Lower lobe of right lung (tissue), 2 donors: ENCODE data around the gene FEZ2. TPM values are rescaled to one million over a fixed set of nuclear protein-coding genes. Genes with fewer than 3 reads are reported as not detected.

Experiments used
- ATAC-seq, 2 donors: fragments of 200-7000 bp; cut with Tn5 transposase; one replicate each; pipeline ENCODE4 v1.9.1; 2020 to 2022; ENCODE audit warnings: mild to moderate bottlenecking in 2 of 2, moderate library complexity in 2 of 2
- DNase-seq: peaks from one replicate; pipeline ENCODE4 v3.0.0-alpha.2; 2020
- H3K27ac ChIP-seq: fragments of 200-600 bp; one replicate; pipeline ENCODE4 v1.8.0; 2022
- H3K27me3 ChIP-seq: fragments of 200-600 bp; one replicate; pipeline ENCODE4 v1.8.0; 2022; ENCODE audit warnings: low read depth
- H3K36me3 ChIP-seq: fragments of 200-600 bp; one replicate; pipeline ENCODE4 v1.8.0; 2022; ENCODE audit warnings: mild to moderate bottlenecking
- H3K4me1 ChIP-seq: fragments of 200-600 bp; one replicate; pipeline ENCODE4 v1.8.0; 2022
- H3K4me3 ChIP-seq: fragments of 200-600 bp; one replicate; pipeline ENCODE4 v1.8.0; 2022; ENCODE audit warnings: mild to moderate bottlenecking
- H3K9me3 ChIP-seq: fragments of 200-600 bp; one replicate; pipeline ENCODE4 v1.8.0; 2022
- intact Hi-C: fragments of 100-400 bp; cut with DNase I; formaldehyde crosslinking; loops from one replicate; pipeline ENCODE4 v1.11.0; 2022
- total RNA-seq: library from RNA; stranded (reverse); fragmentation: NEBNext Ultra II Directional; extraction: Animal tissue kit (Norgen Biotek cat#: 25700); gene quantifications from one replicate; pipeline ENCODE4 v1.2.1, GENCODE V29; 2021
- TF ChIP-seq, protein P1 (sequence below): fragments of 200-600 bp; IDR thresholded peaks from one replicate; pipeline ENCODE4 v1.8.0; 2022; ENCODE audit warnings: antibody characterized with exemption, mild to moderate bottlenecking
- donor health status: DM: no; HTN: yes; CAD: no; lungs with severe emphysema.

The FEZ2 gene
- total RNA-seq, 1 donor from 2014 or later: 44.0 TPM

- DNase-seq (no peak), ATAC-seq (peak in 1 of 2 donors; percentile 60)
- TF ChIP-seq, protein P1, sequence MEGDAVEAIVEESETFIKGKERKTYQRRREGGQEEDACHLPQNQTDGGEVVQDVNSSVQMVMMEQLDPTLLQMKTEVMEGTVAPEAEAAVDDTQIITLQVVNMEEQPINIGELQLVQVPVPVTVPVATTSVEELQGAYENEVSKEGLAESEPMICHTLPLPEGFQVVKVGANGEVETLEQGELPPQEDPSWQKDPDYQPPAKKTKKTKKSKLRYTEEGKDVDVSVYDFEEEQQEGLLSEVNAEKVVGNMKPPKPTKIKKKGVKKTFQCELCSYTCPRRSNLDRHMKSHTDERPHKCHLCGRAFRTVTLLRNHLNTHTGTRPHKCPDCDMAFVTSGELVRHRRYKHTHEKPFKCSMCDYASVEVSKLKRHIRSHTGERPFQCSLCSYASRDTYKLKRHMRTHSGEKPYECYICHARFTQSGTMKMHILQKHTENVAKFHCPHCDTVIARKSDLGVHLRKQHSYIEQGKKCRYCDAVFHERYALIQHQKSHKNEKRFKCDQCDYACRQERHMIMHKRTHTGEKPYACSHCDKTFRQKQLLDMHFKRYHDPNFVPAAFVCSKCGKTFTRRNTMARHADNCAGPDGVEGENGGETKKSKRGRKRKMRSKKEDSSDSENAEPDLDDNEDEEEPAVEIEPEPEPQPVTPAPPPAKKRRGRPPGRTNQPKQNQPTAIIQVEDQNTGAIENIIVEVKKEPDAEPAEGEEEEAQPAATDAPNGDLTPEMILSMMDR: no peak
- Histone ChIP-seq H3K27ac (peak overlapping the region; percentile 18), H3K36me3 (peaks cover 14% of the 10 kb centered on the region), H3K4me3 (no peak overlapping the region), H3K9me3 (no peaks in the 10 kb centered on the region), H3K27me3 (no peaks in the 10 kb centered on the region), H3K4me1 (peaks cover 37% of the 10 kb centered on the region)
- intact Hi-C loops: no loop called here
Observed at GRCh38 chr2:36562240-36562639, 35.7 kb downstream of the FEZ2 start.

DNA sequence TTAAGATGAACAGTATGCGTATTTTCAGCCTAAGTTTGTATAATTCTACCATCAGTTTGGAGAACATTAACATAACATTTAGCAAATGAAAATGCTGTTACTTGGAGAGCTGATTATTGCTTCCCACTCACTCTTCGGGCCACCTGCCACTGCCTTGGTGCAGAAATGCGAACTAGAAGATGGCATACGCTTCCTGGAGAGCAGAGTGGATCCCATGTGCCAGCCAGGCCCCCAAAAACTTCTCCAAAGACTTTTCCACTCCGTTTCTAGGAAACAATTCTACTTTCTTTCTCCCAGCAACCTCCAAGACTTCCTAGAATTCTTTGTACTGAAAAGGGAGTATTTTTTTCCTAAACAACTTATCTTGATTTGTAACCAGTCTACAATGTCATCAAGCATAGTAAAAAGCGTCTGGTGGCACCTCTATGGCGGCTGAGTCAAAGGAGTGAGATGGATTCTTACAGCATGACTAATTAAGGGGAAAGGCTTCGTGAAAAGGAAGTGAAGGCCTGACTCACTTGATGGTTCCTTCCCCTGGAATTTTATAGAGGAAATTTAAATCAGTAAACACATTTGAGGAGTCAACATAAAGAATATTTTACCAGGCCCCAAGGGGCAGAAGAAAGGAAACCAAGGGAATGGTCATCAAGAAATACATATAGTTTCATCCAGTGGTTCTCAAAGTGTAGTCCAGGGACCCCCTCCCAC is 36.6 kb downstream of the FEZ2 start:
- peak; percentile 77 to 90 for ATAC-seq
- Histone ChIP-seq H3K9me3 (no peaks in the 10 kb centered on the region), H3K4me3 (no peak overlapping the region), H3K27me3 (no peaks in the 10 kb centered on the region), H3K27ac (peak overlapping the region; percentile 47), H3K4me1 (peaks cover 41% of the 10 kb centered on the region), H3K36me3 (peaks cover 11% of the 10 kb centered on the region)
- TF ChIP-seq, protein P1: no peak
- no peak for DNase-seq
- intact Hi-C loops: no loop called here

GRCh38 chr2:36560726-36561125 is 37.2 kb downstream of the FEZ2 start:
- TF ChIP-seq, protein P1: no peak
- Histone ChIP-seq H3K27me3 (no peaks in the 10 kb centered on the region), H3K36me3 (peaks cover 17% of the 10 kb centered on the region), H3K27ac (peak overlapping the region; percentile 47), H3K9me3 (no peaks in the 10 kb centered on the region), H3K4me1 (peaks cover 41% of the 10 kb centered on the region), H3K4me3 (no peak overlapping the region)
- DNase-seq (no peak), ATAC-seq (no peak)
- intact Hi-C loops: no loop called here

DNA sequence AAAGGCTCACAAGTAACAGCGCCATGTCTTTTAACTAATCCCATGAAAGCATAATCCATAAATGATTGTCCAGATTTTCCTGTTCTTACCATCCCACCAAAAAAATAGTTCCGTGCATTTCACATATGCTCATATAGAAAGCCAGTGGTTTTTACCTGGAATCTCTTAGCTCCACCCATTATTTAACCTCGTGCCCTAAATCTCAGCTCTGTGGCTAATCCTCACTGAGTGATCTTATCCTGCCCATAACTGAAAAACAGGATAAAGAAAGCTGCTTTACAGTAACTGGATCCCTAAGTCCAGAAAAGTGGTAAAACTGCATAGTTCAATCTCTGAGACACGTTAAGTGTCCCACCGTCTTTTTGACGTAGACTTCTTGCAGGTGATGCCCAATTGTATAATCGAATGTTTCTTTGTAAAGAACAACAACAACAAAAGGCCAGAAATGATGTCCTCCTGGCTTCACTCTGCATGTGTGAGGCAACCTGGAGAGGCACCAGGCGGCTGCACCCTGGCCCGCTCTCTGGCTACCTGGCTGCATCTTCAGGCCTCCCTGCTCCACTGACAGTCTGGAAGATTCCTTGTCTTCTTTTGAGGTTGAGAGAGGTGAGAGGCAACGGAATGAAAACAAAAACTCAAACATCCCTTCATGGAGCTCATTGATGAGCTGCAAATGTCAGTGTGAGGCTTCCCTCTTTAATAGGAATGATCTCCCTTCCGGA is 38.6 kb downstream of the FEZ2 start:
- H3K27ac ChIP-seq: no peak overlapping the region
- peaks cover 31% of the 10 kb centered on the region for H3K36me3 ChIP-seq
- H3K27me3 ChIP-seq: no peaks in the 10 kb centered on the region
- peaks cover 41% of the 10 kb centered on the region for H3K4me1 ChIP-seq
- intact Hi-C loops: no loop called here
- ATAC-seq: no peak
- H3K4me3 ChIP-seq: no peak overlapping the region
- no peak for DNase-seq
- TF ChIP-seq, protein P1: no peak
- H3K9me3 ChIP-seq: no peaks in the 10 kb centered on the region

DNA sequence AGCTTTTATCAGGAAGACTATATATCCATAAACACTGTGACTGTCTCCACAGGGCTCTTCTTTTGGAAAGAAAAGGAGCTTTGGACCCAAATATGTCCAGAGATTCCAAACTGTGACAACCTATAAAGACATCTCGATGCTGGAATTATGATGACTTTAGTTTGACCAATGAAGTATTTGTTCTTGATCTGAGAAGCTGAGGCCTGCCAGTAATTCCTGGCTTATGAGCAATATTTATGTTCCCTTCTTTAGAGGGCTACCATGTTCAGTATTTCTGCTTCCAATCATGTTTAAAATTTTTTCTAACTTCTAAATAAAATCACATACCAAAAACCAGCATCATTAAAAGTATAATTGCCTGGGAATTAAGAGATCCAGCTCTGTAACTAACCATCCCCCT is 41.1 kb downstream of the FEZ2 start:
- Histone ChIP-seq H3K27me3 (no peaks in the 10 kb centered on the region), H3K4me1 (peaks cover 18% of the 10 kb centered on the region), H3K9me3 (no peaks in the 10 kb centered on the region), H3K36me3 (peaks cover 53% of the 10 kb centered on the region), H3K4me3 (no peak overlapping the region), H3K27ac (no peak overlapping the region)
- intact Hi-C loops: no loop called here
- TF ChIP-seq, protein P1: no peak
- DNase-seq (no peak), ATAC-seq (no peak)
